Ishikawa (cell line): Measurements from ENCODE around the gene GPR87.

ENCODE experiments used
- CEBPB ChIP-seq: IDR thresholded peaks from 2 replicates; pipeline ENCODE4 v1.6.1; 2012
- EP300 ChIP-seq: IDR thresholded peaks from 2 replicates; pipeline ENCODE4 v1.6.1; 2012; ENCODE audit warnings: borderline replicate concordance
- TEAD4 ChIP-seq: IDR thresholded peaks from 2 replicates; pipeline ENCODE4 v1.6.1; 2012
- TF ChIP-seq, protein P1 (sequence below): IDR thresholded peaks from 2 replicates; pipeline ENCODE4 v1.6.1; 2012; ENCODE audit warnings: low read depth, mild to moderate bottlenecking

DNA sequence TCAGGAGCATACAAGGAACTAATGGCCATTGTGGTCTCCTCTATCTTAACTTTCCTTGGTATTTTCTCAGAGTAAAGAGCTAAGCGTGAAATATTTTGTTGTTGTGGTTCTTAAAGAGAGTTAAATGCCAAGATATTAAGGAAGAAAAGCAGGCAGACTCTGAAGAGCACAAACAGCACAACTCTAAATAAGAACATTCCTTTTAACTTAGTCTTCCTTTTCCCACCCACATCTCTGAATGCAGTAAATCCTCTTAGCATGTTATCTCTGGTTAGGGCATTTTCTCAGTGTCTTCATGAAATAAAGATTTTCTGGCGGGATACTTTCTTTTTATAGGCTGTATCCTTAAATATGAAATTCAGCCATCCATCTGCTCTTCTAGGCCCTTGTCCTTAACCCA is 1.5 kb downstream of the GPR87 start:
- no peak for TF ChIP-seq EP300
- TF ChIP-seq CEBPB = no peak
- TF ChIP-seq, protein P1, sequence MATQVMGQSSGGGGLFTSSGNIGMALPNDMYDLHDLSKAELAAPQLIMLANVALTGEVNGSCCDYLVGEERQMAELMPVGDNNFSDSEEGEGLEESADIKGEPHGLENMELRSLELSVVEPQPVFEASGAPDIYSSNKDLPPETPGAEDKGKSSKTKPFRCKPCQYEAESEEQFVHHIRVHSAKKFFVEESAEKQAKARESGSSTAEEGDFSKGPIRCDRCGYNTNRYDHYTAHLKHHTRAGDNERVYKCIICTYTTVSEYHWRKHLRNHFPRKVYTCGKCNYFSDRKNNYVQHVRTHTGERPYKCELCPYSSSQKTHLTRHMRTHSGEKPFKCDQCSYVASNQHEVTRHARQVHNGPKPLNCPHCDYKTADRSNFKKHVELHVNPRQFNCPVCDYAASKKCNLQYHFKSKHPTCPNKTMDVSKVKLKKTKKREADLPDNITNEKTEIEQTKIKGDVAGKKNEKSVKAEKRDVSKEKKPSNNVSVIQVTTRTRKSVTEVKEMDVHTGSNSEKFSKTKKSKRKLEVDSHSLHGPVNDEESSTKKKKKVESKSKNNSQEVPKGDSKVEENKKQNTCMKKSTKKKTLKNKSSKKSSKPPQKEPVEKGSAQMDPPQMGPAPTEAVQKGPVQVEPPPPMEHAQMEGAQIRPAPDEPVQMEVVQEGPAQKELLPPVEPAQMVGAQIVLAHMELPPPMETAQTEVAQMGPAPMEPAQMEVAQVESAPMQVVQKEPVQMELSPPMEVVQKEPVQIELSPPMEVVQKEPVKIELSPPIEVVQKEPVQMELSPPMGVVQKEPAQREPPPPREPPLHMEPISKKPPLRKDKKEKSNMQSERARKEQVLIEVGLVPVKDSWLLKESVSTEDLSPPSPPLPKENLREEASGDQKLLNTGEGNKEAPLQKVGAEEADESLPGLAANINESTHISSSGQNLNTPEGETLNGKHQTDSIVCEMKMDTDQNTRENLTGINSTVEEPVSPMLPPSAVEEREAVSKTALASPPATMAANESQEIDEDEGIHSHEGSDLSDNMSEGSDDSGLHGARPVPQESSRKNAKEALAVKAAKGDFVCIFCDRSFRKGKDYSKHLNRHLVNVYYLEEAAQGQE = no peak
- no peak for TF ChIP-seq TEAD4
